ENCODE results near the gene MGARP. TPM values are rescaled to one million over a fixed set of nuclear protein-coding genes. Genes with fewer than 3 reads are reported as not detected.

MGARP gene
- total RNA-seq, 1 experiment from 2014 or later: 0.22 TPM

- peak within 1 kb of the TSS; percentile 78 for H3K4me2 ChIP-seq (ENCODE audit: low read length)
- H3K79me2 ChIP-seq (ENCODE audit: insufficient read depth, low read length): peaks cover 76% of the 10 kb centered on the region
- DNase-seq (ENCODE audit: low read depth, low spot score): no peak
- peaks cover 23% of the 10 kb centered on the region; the same call in 1 of the 2 replicates for H4K20me1 ChIP-seq (ENCODE audit: insufficient read depth)
- ChIA-PET RAD21 (ENCODE audit: low non-redundant PET in 1 of 2, low total read pairs in 2 of 2, uncharacterized antibody in 2 of 2, unreplicated experiment in 2 of 2) (no interaction called here), POLR2A (interaction anchor here (0.6 to 1.5 kb wide), 5 partner anchors 7 to 287 kb away, joined by 3 to 4 read pairs (median 3); partner anchors contain the start of gene NOCT), CTCF (interaction anchor here (1.6 kb wide), 1 partner anchor 271 kb away, joined by 8 read pairs; no protein-coding TSS in a partner anchor)
- no peak within 1 kb of the TSS for H2AFZ ChIP-seq (ENCODE audit: low read depth, low read length, poor library complexity, severe bottlenecking)
- no peaks in the 10 kb centered on the region for H3K9me2 ChIP-seq (ENCODE audit: insufficient read depth)
- intact Hi-C loops (cut with micrococcal nuclease): loop anchor here (1.0 to 5.0 kb wide), 3 partner anchors 125 to 285 kb away; partner anchors contain the start of genes ELF2 and NOCT
- H3K4me1 ChIP-seq (ENCODE audit: control insufficient read depth in 1 of 2, insufficient read depth in 2 of 2, low read length in 2 of 2): peaks cover 16 to 25% of the 10 kb centered on the region in 2 experiments
- peaks cover 0 to 11% of the 10 kb centered on the region in 2 experiments; a peak in 1 of 4 replicates for H3K36me3 ChIP-seq (ENCODE audit: control insufficient read depth in 1 of 2, insufficient read depth in 2 of 2, low read length in 2 of 2)
- no peaks in the 10 kb centered on the region for H3K27me3 ChIP-seq (ENCODE audit: insufficient read depth, low read length)
- BruUV-seq (replicated peaks): TSS peak; percentile 55
- no peaks in the 10 kb centered on the region for H3K9me3 ChIP-seq (ENCODE audit: control insufficient read depth in 1 of 2, insufficient read depth in 1 of 2, low read depth in 1 of 2, low read length in 2 of 2)
- ATAC-seq: peak; percentile 51
- H3K9ac ChIP-seq (ENCODE audit: low read length): peak within 1 kb of the TSS; percentile 95
- peak within 1 kb of the TSS; percentile 70 to 94 for H3K4me3 ChIP-seq (replicated peaks in 1 of 2; ENCODE audit: low read depth in 1 of 2, low read length in 2 of 2)
- H3K27ac ChIP-seq (ENCODE audit: low read depth, low read length): peak within 1 kb of the TSS; percentile 70
- TF ChIP-seq SIN3A (IDR thresholded peaks at IDR 0.05; ENCODE audit: low read depth): no peak
- TF ChIP-seq ZNF274 (IDR thresholded peaks at IDR 0.05; ENCODE audit: low read depth, low read length): no peak
- peak in 1 of 3 experiments; percentile 17; a peak in 2 of 6 replicates for TF ChIP-seq CTCF (IDR thresholded peaks at IDR 0.05 in 2 of 3, conservative IDR thresholded peaks at IDR 0.05 in 1 of 3; ENCODE audit: borderline replicate concordance in 1 of 3, insufficient read depth in 1 of 3, low read depth in 2 of 3, low read length in 2 of 3)
- no peak for TF ChIP-seq ZBTB33 (IDR thresholded peaks at IDR 0.05; ENCODE audit: extremely low read depth, insufficient replicate concordance, low read length)
- no peak for TF ChIP-seq SP1 (IDR thresholded peaks at IDR 0.05; ENCODE audit: low read depth)
- no peak for TF ChIP-seq MAX (IDR thresholded peaks at IDR 0.05)
- no peak for TF ChIP-seq JUND (IDR thresholded peaks at IDR 0.05)
- no peak for TF ChIP-seq CBX3 (IDR thresholded peaks at IDR 0.05; ENCODE audit: low read depth)
- TF ChIP-seq POLR2AphosphoS5 (IDR thresholded peaks at IDR 0.05; ENCODE audit: low read depth, low read length): peak; percentile 34; the same call in 1 of the 2 replicates
- TF ChIP-seq ATF3 (IDR thresholded peaks at IDR 0.05): no peak
- TF ChIP-seq EGR1 (IDR thresholded peaks at IDR 0.05; ENCODE audit: low read depth): no peak
- no peak for TF ChIP-seq RAD21 (IDR thresholded peaks at IDR 0.05; ENCODE audit: low read depth)
- peak; percentile 3 for TF ChIP-seq YY1 (IDR thresholded peaks at IDR 0.05; ENCODE audit: extremely low read depth, insufficient replicate concordance, low read depth, low read length)
- TF ChIP-seq ELF1 (IDR thresholded peaks at IDR 0.05; ENCODE audit: borderline replicate concordance, low read depth): no peak
- no peak for TF ChIP-seq SRF (IDR thresholded peaks at IDR 0.05; ENCODE audit: low read depth)
- TF ChIP-seq FOSL1 (IDR thresholded peaks at IDR 0.05; ENCODE audit: low read depth): no peak
- TF ChIP-seq TCF7L2 (IDR thresholded peaks at IDR 0.05; ENCODE audit: borderline replicate concordance, extremely low read depth, insufficient read depth, insufficient read length): no peak
- TF ChIP-seq POLR2A (IDR thresholded peaks at IDR 0.05; ENCODE audit: borderline replicate concordance, extremely low read depth, insufficient read depth, insufficient read length): peak; percentile 45
- TF ChIP-seq ZFX (IDR thresholded peaks at IDR 0.05): peak; percentile 97
- TF ChIP-seq CEBPB (IDR thresholded peaks at IDR 0.05; ENCODE audit: low read depth): no peak
These were observed 22.0 kb upstream of the MGARP start, which contains the start of gene NDUFC1 for GRCh38 chr4:139301821-139302611. NDUFC1 (minus strand) TSS chr4:139302477; CDS start chr4:139295798, 6,679 bp downstream.

All from HCT116 (cell line).